Progenitor cell of endocrine pancreas (in vitro differentiated cells): Measurements from ENCODE around the gene ARHGAP26. TPM values are rescaled to one million over a fixed set of nuclear protein-coding genes. Genes with fewer than 3 reads are reported as not detected.

Experiments used
- DNase-seq: peaks from one replicate; pipeline ENCODE4 v3.0.0; 2021; ENCODE audit warnings: low spot score; ENCODE audit not compliant: unreplicated experiment
- H3K27ac Mint-ChIP-seq: 2 replicates; pipeline ENCODE4 v1.8.0; 2021; ENCODE audit warnings: mild to moderate bottlenecking, moderate library complexity, mixed read lengths
- H3K27me3 Mint-ChIP-seq: 2 replicates; pipeline ENCODE4 v1.8.0; 2021; ENCODE audit warnings: mixed read lengths
- H3K36me3 Mint-ChIP-seq: 2 replicates; pipeline ENCODE4 v1.8.0; 2022; ENCODE audit warnings: mixed read lengths; ENCODE audit not compliant: insufficient read depth
- H3K4me1 Mint-ChIP-seq: 2 replicates; pipeline ENCODE4 v1.8.0; 2021; ENCODE audit warnings: low read depth, mixed read lengths
- H3K4me3 Mint-ChIP-seq: 2 replicates; pipeline ENCODE4 v1.8.0; 2021; ENCODE audit warnings: low read depth, mild to moderate bottlenecking, moderate library complexity, mixed read lengths
- H3K9me3 Mint-ChIP-seq: 2 replicates; pipeline ENCODE4 v1.8.0; 2021; ENCODE audit warnings: low read depth, mixed read lengths
- CTCF ChIP-seq: fragments of 200-600 bp; sonication (generic); IDR thresholded peaks from one replicate; pipeline ENCODE4 v1.5.0; 2021; ENCODE audit warnings: antibody characterized with exemption, mild to moderate bottlenecking; ENCODE audit not compliant: unreplicated experiment
- total RNA-seq: library from RNA; stranded (reverse); gene quantifications from 2 replicates; pipeline ENCODE4 v1.2.1, GENCODE V29; 2021

ARHGAP26 gene
- total RNA-seq, 1 donor from 2014 or later: 21.3 TPM

GRCh38 chr5:142756576-142756975 is 13.6 kb upstream of the ARHGAP26 start:
- no peaks in the 10 kb centered on the region for H3K36me3 Mint-ChIP-seq
- H3K4me1 Mint-ChIP-seq: peaks cover 22% of the 10 kb centered on the region
- H3K4me3 Mint-ChIP-seq: no peak overlapping the region
- H3K27me3 Mint-ChIP-seq: peaks cover 26% of the 10 kb centered on the region
- no peak for DNase-seq
- no peak overlapping the region for H3K27ac Mint-ChIP-seq
- no peaks in the 10 kb centered on the region for H3K9me3 Mint-ChIP-seq
- no peak for TF ChIP-seq CTCF

- Mint-ChIP-seq H3K27ac (no peak overlapping the region), H3K36me3 (no peaks in the 10 kb centered on the region), H3K4me3 (no peak overlapping the region), H3K27me3 (peaks cover 26% of the 10 kb centered on the region), H3K9me3 (no peaks in the 10 kb centered on the region), H3K4me1 (peaks cover 18% of the 10 kb centered on the region)
- DNase-seq: no peak
- TF ChIP-seq CTCF: no peak
Observed at GRCh38 chr5:142757564-142757963, 12.6 kb upstream of the ARHGAP26 start.

DNA sequence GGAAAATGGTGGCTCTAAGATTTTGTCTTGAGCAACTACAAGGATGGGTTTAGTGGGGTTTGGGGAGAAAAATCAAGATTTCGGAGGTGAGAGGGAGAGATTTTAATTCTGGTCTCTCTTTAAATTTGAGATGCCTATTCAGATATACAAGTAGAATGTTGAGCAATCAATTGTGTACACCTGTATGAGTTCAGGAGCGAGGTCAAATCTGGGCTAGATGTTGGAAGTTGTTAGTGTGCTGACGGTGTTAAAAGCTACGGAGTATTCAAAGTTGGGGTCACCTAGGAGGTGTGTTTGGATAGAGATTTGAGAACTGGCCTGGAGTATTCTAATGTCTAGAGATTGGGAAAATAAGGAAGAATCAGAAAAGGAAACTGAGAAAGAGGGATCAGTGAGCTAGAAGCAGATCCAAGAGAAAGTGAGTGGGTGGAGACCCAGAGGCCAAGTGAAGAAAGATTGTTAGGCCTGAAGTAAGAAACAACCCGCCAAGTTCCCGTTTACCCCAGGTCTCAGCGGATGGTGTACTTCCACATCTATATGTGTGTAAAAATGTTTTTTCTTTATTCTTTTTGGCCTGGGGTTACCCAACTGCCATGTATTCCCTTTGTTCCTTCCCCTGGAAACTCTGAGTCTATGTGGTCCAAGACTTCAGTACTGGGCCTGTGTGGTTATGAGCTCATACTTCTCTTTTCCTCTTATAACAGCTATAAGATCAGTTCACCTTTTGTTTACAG is 11.9 kb upstream of the ARHGAP26 start:
- Mint-ChIP-seq H3K4me1 (peaks cover 12% of the 10 kb centered on the region), H3K4me3 (no peak overlapping the region), H3K9me3 (no peaks in the 10 kb centered on the region), H3K27me3 (peaks cover 26% of the 10 kb centered on the region), H3K36me3 (no peaks in the 10 kb centered on the region), H3K27ac (no peak overlapping the region)
- no peak for TF ChIP-seq CTCF
- DNase-seq: no peak

GRCh38 chr5:142758796-142759145 is 11.4 kb upstream of the ARHGAP26 start:
- H3K36me3 Mint-ChIP-seq: no peaks in the 10 kb centered on the region
- peaks cover 8% of the 10 kb centered on the region for H3K4me1 Mint-ChIP-seq
- no peak for DNase-seq
- no peak overlapping the region for H3K4me3 Mint-ChIP-seq
- H3K9me3 Mint-ChIP-seq: no peaks in the 10 kb centered on the region
- peaks cover 22% of the 10 kb centered on the region for H3K27me3 Mint-ChIP-seq
- TF ChIP-seq CTCF: no peak
- H3K27ac Mint-ChIP-seq: no peak overlapping the region

DNA sequence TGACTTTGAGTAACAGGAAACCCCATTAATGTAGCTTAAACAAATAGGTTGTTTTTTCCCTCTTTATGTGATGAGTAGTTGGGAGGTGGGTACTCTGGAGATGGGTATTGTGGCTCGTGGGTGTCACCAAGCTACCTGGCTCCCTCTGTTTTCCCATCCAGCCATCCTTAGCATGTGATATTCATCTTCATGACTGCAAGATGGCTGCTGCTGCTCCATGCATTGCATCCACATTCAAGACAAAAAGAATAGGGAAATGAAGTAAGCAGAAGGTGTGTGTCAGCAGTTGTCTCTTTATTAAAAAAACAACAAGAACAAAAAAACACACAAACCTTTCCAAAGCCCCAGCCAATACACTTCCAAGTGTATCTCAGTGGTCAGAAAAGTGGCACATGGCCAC is 6.5 kb upstream of the ARHGAP26 start:
- Mint-ChIP-seq H3K9me3 (no peaks in the 10 kb centered on the region), H3K4me3 (no peak overlapping the region), H3K4me1 (no peaks in the 10 kb centered on the region), H3K36me3 (no peaks in the 10 kb centered on the region), H3K27me3 (peaks cover 6% of the 10 kb centered on the region), H3K27ac (no peak overlapping the region)
- no peak for DNase-seq
- no peak for TF ChIP-seq CTCF
